Astrocyte of the cerebellum (primary cell): ENCODE measurements around the gene IFNA8.

Experiments
- DNase-seq: peaks from one replicate; pipeline ENCODE4 v3.0.0-alpha.2; 2011; ENCODE audit warnings: low read depth
- H3K4me3 ChIP-seq: 2 replicates; pipeline ENCODE4 v1.5.1; 2011; ENCODE audit warnings: mild to moderate bottlenecking, low read depth, low read length, moderate library complexity
- in situ Hi-C: cut with HindIII; loops from 2 replicates; pipeline ENCODE4 v1.10.0; 2017; ENCODE audit warnings: low sequenced_read_pairs
- TF ChIP-seq, protein P1 (sequence below): IDR thresholded peaks from 2 replicates; pipeline ENCODE4 v1.5.1; 2012; ENCODE audit warnings: low read length, low read depth, moderate library complexity, mild to moderate bottlenecking; ENCODE audit errors: missing control alignments

IFNA8 gene

DNA sequence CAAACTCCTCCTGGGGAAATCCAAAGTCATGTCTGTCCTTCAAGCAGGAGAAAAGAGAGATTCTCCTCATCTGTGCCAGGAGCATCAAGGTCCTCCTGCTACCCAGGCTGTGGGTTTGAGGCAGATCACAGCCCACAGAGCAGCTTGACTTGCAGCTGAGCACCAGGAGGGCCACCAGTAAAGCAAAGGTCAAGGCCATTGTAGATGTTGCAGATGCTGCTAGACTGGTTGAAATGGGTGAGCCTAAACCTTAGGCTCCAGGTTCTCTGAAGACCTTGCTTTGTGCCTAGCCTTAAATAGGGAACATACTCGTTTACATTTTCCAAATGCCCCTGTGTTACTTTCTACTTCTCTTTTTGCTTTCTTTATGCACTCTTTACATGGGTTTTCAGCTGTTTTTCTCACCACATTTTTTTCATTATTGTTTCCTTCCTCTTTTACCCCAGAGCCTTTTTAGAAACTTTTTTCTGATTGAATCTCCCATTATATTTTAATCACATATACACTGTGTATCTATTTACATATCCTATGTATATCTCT is 23.7 kb upstream of the IFNA8 start, which contains the start of gene IFNA2:
Gene IFNA2, minus strand, starts transcription at position 268 of the 540 bp plus-strand sequence. Its CDS starts 69 bp downstream, at position 199.
- TF ChIP-seq, protein P1, sequence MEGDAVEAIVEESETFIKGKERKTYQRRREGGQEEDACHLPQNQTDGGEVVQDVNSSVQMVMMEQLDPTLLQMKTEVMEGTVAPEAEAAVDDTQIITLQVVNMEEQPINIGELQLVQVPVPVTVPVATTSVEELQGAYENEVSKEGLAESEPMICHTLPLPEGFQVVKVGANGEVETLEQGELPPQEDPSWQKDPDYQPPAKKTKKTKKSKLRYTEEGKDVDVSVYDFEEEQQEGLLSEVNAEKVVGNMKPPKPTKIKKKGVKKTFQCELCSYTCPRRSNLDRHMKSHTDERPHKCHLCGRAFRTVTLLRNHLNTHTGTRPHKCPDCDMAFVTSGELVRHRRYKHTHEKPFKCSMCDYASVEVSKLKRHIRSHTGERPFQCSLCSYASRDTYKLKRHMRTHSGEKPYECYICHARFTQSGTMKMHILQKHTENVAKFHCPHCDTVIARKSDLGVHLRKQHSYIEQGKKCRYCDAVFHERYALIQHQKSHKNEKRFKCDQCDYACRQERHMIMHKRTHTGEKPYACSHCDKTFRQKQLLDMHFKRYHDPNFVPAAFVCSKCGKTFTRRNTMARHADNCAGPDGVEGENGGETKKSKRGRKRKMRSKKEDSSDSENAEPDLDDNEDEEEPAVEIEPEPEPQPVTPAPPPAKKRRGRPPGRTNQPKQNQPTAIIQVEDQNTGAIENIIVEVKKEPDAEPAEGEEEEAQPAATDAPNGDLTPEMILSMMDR, result no peak
- in situ Hi-C loops, result no loop called here
- H3K4me3 ChIP-seq, result no peak within 1 kb of the TSS
- DNase-seq, result no peak

DNA sequence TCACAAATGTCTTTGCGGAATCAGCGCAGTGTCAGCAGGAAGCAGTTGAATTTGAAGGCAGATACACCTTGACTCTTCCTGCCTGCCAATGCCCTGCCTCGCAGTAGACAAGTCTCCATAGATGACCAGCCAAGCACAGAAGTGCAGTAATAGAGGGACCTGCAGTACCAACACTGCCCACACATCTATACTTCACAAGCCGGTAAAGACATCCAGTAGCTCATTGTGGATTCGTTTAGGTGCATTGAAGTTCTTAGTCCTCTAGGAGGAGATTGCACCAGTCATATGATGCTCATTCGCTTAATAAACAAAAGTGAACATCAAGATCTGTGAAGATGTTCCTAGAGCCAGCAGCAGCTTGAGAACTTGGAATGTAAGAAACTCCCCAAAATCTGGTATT is 16.6 kb upstream of the IFNA8 start:
- in situ Hi-C loops, result no loop called here
- DNase-seq, result no peak
- TF ChIP-seq, protein P1, result peak; percentile 47
- H3K4me3 ChIP-seq, result no peak overlapping the region

DNA sequence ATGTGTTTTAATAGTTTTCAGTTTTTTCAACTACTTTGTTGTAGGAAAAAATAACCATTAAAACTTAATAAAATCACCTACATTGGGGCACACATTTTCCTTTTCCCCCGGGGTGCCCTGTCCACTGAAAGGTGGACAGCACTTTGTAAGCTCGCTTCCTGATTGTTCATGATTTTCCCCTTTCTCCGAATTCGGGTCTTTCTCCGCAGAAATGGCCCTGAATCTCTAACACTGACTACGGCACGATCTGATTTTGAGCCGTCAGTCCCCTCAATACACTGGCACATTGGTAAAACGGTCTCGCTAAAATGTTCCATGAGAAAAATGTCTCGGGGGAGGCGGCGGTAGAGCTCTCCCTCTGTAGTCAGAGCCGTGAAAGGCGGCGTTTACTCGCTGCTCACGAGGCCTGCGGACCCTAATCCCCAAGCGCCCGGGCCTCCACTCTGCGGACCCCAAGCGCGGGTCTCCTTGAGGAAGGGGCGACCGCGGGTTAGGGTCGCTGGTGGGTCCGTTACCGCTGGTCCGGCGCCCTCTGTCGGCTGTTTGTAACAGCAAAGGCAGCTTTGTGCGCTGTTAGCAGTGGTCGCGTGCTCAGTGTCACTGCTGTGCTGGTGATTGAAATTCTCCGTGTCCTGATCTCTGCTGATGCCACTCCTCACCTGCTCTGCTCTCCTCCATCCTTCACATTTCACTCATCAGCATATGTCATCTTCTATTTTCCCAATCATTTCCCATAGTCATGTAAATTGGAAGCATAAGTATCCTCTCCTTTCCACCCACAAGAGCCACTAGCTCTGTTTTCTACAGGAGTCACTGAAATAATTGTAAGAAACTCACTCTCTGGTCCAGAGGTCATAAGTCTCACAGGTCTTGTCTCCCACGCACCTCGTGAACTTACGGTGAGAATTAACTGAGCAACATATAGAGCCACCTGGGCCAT is 12.9 kb upstream of the IFNA8 start:
- in situ Hi-C loops, result no loop called here
- peak overlapping the region; percentile 58 for H3K4me3 ChIP-seq
- no peak for DNase-seq
- TF ChIP-seq, protein P1, result peak; percentile 86

DNA sequence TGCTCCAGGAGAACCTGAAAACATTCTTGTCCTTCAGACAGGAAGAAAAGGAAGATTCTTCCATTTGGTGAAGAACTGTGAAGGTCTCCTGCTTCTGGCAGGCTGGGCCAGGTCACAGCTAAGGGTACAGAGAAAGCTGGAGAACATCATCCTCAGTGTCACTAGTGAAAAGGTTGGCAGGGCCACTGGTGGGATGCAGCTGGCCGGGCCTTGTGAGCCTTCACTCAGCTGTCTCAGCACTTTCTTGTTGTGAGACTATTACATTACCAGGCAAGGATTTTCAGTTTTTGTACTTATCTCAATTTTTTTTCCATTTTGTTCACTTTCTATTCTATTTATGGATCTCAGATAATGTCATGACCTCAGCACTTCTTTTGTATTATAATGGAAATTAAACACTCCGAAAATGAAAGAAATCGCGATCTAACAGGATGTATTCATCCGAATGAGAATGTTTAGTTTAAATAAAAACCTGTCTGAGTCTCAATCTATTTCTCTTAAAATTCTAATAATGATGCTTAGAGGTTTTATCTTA is 9.9 kb upstream of the IFNA8 start:
- TF ChIP-seq, protein P1, result no peak
- no peak overlapping the region for H3K4me3 ChIP-seq
- DNase-seq, result no peak
- in situ Hi-C loops, result no loop called here

DNA sequence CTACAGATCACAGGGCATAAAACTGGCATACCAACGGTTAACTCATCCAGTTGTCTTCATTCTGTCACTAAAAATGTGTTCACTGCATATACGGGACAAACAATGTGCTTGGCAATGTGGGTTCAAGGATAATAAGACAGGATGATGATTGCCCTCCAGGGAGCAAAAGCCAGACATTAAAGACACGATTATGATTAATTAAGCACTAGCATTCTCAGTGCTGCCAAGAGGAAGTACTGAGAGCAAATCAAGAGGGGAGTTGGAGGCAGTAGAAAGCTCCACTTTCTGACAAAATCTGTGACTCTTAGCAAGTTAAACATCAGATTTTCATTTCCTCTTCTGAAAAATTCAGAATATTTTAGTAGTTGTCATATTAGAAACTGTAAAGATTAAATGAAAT is 9.0 kb upstream of the IFNA8 start:
- no peak for DNase-seq
- in situ Hi-C loops, result loop anchor here (5.0 kb wide), 1 partner anchor 68 kb away; no protein-coding TSS in a partner anchor
- TF ChIP-seq, protein P1, result no peak
- no peak overlapping the region for H3K4me3 ChIP-seq

DNA sequence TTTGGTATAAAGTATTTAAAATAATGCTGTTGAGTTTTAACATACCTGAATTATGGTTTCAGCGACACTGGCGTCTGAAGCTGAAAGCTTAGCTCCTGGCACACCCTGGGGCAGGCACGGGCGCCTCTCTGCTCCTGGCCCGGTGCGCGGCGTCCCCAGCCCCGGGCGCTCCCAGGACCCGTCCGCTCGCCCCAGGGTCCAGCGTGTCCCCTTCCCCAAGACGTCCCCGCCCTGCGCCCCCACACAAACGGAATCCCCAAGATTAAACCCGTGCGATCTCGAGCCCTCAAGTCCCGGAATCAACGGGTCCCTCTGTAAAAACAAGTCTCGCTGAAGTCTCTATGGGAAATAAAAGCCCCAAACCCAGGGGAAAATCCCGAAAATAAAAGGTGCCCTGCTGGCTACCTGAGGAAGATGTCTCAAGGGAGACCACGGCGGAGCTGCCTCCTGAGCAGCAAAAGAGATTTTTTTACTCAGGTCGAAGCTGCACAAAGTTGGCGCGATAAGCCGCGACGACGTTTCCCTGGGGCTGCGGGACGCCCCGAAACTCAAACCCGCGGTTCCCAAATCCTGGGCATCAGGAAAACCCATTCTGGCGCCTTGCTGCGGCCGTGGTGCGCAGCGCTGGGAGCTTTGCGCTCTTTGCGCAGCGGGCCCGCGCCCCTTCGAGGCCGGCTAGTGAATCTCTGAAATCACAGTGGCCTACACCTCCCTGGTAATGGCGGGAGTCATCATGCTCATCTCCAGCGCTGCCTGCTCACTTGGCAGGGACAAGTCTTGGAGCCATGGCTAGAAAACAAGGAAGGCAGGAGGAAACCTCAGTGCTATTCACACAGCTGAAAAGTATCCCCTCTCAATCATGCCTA is 6.3 kb upstream of the IFNA8 start:
- TF ChIP-seq, protein P1, result no peak
- no peak for DNase-seq
- in situ Hi-C loops, result loop anchor here (5.0 kb wide), 1 partner anchor 70 kb away; no protein-coding TSS in a partner anchor
- peak overlapping the region; percentile 48 for H3K4me3 ChIP-seq
